ENCODE data around the gene NOL3.

The NOL3 gene

GRCh38 chr16:67173323-67173722 lies 3.0 kb downstream of the NOL3 start:
- DNase-seq, result no peak

- no peak for DNase-seq
Observed at GRCh38 chr16:67173808-67174705, 3.7 kb downstream of the NOL3 start.

- DNase-seq, result no peak
Observed at GRCh38 chr16:67174706-67175231, 4.4 kb downstream of the NOL3 start.

GRCh38 chr16:67176662-67177061 lies 6.3 kb downstream of the NOL3 start:
- DNase-seq, result no peak

- DNase-seq, result no peak
Observed at GRCh38 chr16:67177743-67178699, 7.7 kb downstream of the NOL3 start.

- DNase-seq, result no peak
Observed at GRCh38 chr16:67179421-67180080, 9.2 kb downstream of the NOL3 start.

GRCh38 chr16:67180166-67180565 lies 9.8 kb downstream of the NOL3 start:
- DNase-seq, result no peak

GRCh38 chr16:67181346-67181745 lies 11.0 kb downstream of the NOL3 start:
- no peak for DNase-seq

GRCh38 chr16:67182288-67182687 lies 11.9 kb downstream of the NOL3 start:
- no peak for DNase-seq

GRCh38 chr16:67183284-67183626 lies 12.9 kb downstream of the NOL3 start:
- DNase-seq, result no peak

- DNase-seq, result peak; percentile 87
Observed at GRCh38 chr16:67183627-67184452, 13.5 kb downstream of the NOL3 start, which contains the start of gene MATCAP1. MATCAP1 (minus strand) TSS chr16:67183963; CDS start chr16:67180610, 3,353 bp downstream.

- DNase-seq, result no peak
Observed at GRCh38 chr16:67184453-67184994, 14.2 kb downstream of the NOL3 start.

- DNase-seq, result peak; percentile 83
Observed at GRCh38 chr16:67184995-67185650, 14.8 kb downstream of the NOL3 start.

GRCh38 chr16:67185651-67186134 lies 15.4 kb downstream of the NOL3 start:
- DNase-seq, result no peak

GRCh38 chr16:67186550-67186950 lies 16.2 kb downstream of the NOL3 start:
- DNase-seq, result no peak

GRCh38 chr16:67187175-67187890 lies 17.0 kb downstream of the NOL3 start:
- no peak for DNase-seq

- no peak for DNase-seq
Observed at GRCh38 chr16:67188323-67188722, 18.0 kb downstream of the NOL3 start.

- no peak for DNase-seq
Observed at GRCh38 chr16:67188798-67189197, 18.5 kb downstream of the NOL3 start.

- DNase-seq, result no peak
Observed at GRCh38 chr16:67190041-67190440, 19.7 kb downstream of the NOL3 start, which contains the start of gene EXOC3L1. EXOC3L1 (minus strand) TSS chr16:67190136; CDS start chr16:67189676, 460 bp downstream.

Data from stimulated activated CD4-positive, alpha-beta T cell treated with anti-CD3 and anti-CD28 coated beads, Interleukin-12 subunit alpha, Interleukin-12 subunit beta, amount 100 ng/mL, for 4 hours (primary cell).